HEK293 (cell line): Measurements from ENCODE around the gene ROPN1L.
A peak's percentile ranks its signal among the peaks of the same experiment; 100 is the strongest.

Experiments
- GLIS1 ChIP-seq: fragments of 450-650 bp; formaldehyde crosslinking; IDR thresholded peaks from 2 replicates; pipeline ENCODE4 v1.5.1; 2016; ENCODE audit warnings: missing biosample characterization, missing genetic modification characterization
- KLF16 ChIP-seq: fragments of 450-650 bp; formaldehyde crosslinking; IDR thresholded peaks from 2 replicates; pipeline ENCODE4 v1.5.1; 2017; ENCODE audit warnings: missing biosample characterization, missing genetic modification characterization
- KLF8 ChIP-seq: fragments of 450-650 bp; formaldehyde crosslinking; IDR thresholded peaks from 2 replicates; pipeline ENCODE4 v1.5.1; 2016; ENCODE audit warnings: missing biosample characterization, missing genetic modification characterization
- SP3 ChIP-seq: fragments of 450-650 bp; formaldehyde crosslinking; IDR thresholded peaks from 2 replicates; pipeline ENCODE4 v1.5.1; 2016; ENCODE audit warnings: missing biosample characterization, missing genetic modification characterization
- TSHZ1 ChIP-seq: fragments of 450-650 bp; formaldehyde crosslinking; IDR thresholded peaks from 2 replicates; pipeline ENCODE4 v1.5.1; 2016; ENCODE audit warnings: missing biosample characterization, missing genetic modification characterization, borderline replicate concordance
- YY1 ChIP-seq: fragments of 450-650 bp; formaldehyde crosslinking; IDR thresholded peaks from 2 replicates; pipeline ENCODE4 v1.5.1; 2018; ENCODE audit warnings: missing biosample characterization, missing genetic modification characterization
- YY2 ChIP-seq: fragments of 450-650 bp; formaldehyde crosslinking; IDR thresholded peaks from 2 replicates; pipeline ENCODE4 v1.5.1; 2016; ENCODE audit warnings: missing biosample characterization, missing genetic modification characterization
- ZBTB17 ChIP-seq: fragments of 450-650 bp; formaldehyde crosslinking; IDR thresholded peaks from 2 replicates; pipeline ENCODE4 v1.5.1; 2016; ENCODE audit warnings: missing biosample characterization, missing genetic modification characterization
- ZBTB48 ChIP-seq: fragments of 450-650 bp; formaldehyde crosslinking; IDR thresholded peaks from 2 replicates; pipeline ENCODE4 v1.5.1; 2016; ENCODE audit warnings: missing biosample characterization, missing genetic modification characterization
- ZEB2 ChIP-seq: fragments of 450-650 bp; formaldehyde crosslinking; IDR thresholded peaks from 2 replicates; pipeline ENCODE4 v1.5.1; 2016; ENCODE audit warnings: missing biosample characterization, missing genetic modification characterization
- ZNF114 ChIP-seq: fragments of 450-650 bp; formaldehyde crosslinking; IDR thresholded peaks from 2 replicates; pipeline ENCODE4 v1.5.0; 2017; ENCODE audit warnings: missing biosample characterization, missing genetic modification characterization
- ZNF121 ChIP-seq: fragments of 450-650 bp; formaldehyde crosslinking; IDR thresholded peaks from 2 replicates; pipeline ENCODE4 v1.5.1; 2016; ENCODE audit warnings: missing biosample characterization, missing genetic modification characterization
- ZNF157 ChIP-seq: fragments of 450-650 bp; formaldehyde crosslinking; IDR thresholded peaks from 2 replicates; pipeline ENCODE4 v1.5.1; 2016; ENCODE audit warnings: missing biosample characterization, missing genetic modification characterization
- ZNF202 ChIP-seq: fragments of 450-650 bp; formaldehyde crosslinking; IDR thresholded peaks from 2 replicates; pipeline ENCODE4 v1.5.1; 2016; ENCODE audit warnings: missing biosample characterization, missing genetic modification characterization, borderline replicate concordance
- ZNF221 ChIP-seq: fragments of 450-650 bp; formaldehyde crosslinking; IDR thresholded peaks from 2 replicates; pipeline ENCODE4 v1.5.1; 2017; ENCODE audit warnings: missing biosample characterization, missing genetic modification characterization, borderline replicate concordance
- ZNF223 ChIP-seq: fragments of 450-650 bp; formaldehyde crosslinking; IDR thresholded peaks from 2 replicates; pipeline ENCODE4 v1.5.1; 2016; ENCODE audit warnings: missing biosample characterization, missing genetic modification characterization
- ZNF335 ChIP-seq: fragments of 450-650 bp; formaldehyde crosslinking; conservative IDR thresholded peaks from 2 replicates; pipeline ENCODE4 v1.5.1; 2016; ENCODE audit warnings: missing biosample characterization, missing genetic modification characterization
- ZNF404 ChIP-seq: fragments of 450-650 bp; formaldehyde crosslinking; IDR thresholded peaks from 2 replicates; pipeline ENCODE4 v1.5.1; 2017; ENCODE audit warnings: missing biosample characterization, missing genetic modification characterization
- ZNF510 ChIP-seq: fragments of 450-650 bp; formaldehyde crosslinking; IDR thresholded peaks from 2 replicates; pipeline ENCODE4 v1.5.1; 2018; ENCODE audit warnings: mild to moderate bottlenecking, missing genetic modification characterization, missing biosample characterization; ENCODE audit not compliant: insufficient replicate concordance
- ZNF513 ChIP-seq: fragments of 450-650 bp; IDR thresholded peaks from 2 replicates; pipeline ENCODE4 v1.5.1; 2018; ENCODE audit warnings: missing biosample characterization, missing genetic modification characterization
- ZNF561 ChIP-seq: fragments of 450-650 bp; IDR thresholded peaks from 2 replicates; pipeline ENCODE4 v1.5.1; 2018; ENCODE audit warnings: missing biosample characterization, missing genetic modification characterization, borderline replicate concordance
- ZNF585B ChIP-seq: fragments of 450-650 bp; formaldehyde crosslinking; IDR thresholded peaks from 2 replicates; pipeline ENCODE4 v1.5.1; 2016; ENCODE audit warnings: missing biosample characterization, missing genetic modification characterization
- ZNF600 ChIP-seq: fragments of 450-650 bp; formaldehyde crosslinking; IDR thresholded peaks from 2 replicates; pipeline ENCODE4 v1.5.1; 2016; ENCODE audit warnings: missing biosample characterization, missing genetic modification characterization
- ZNF621 ChIP-seq: fragments of 450-650 bp; formaldehyde crosslinking; IDR thresholded peaks from 2 replicates; pipeline ENCODE4 v1.5.1; 2017; ENCODE audit warnings: missing biosample characterization, missing genetic modification characterization
- ZNF645 ChIP-seq: fragments of 450-650 bp; formaldehyde crosslinking; IDR thresholded peaks from 2 replicates; pipeline ENCODE4; 2016; ENCODE audit warnings: missing biosample characterization, missing genetic modification characterization
- ZNF677 ChIP-seq: fragments of 450-650 bp; IDR thresholded peaks from 2 replicates; pipeline ENCODE4 v1.5.0; 2018; ENCODE audit warnings: missing biosample characterization, mild to moderate bottlenecking, missing genetic modification characterization, moderate library complexity
- ZNF692 ChIP-seq: fragments of 450-650 bp; formaldehyde crosslinking; IDR thresholded peaks from 2 replicates; pipeline ENCODE4 v1.5.1; 2016; ENCODE audit warnings: missing biosample characterization, missing genetic modification characterization
- ZNF776 ChIP-seq: fragments of 450-650 bp; formaldehyde crosslinking; IDR thresholded peaks from 2 replicates; pipeline ENCODE4 v1.5.0; 2017; ENCODE audit warnings: missing biosample characterization, missing genetic modification characterization, borderline replicate concordance

ROPN1L gene

GRCh38 chr5:10441992-10442435, 335 bp downstream of the ROPN1L start (continued):
- TF ChIP-seq ZNF677 (tag by site-specific recombination) (no peak), ZNF621 (no peak), ZNF776 (tag by site-specific recombination) (no peak), ZNF692 (tag by site-specific recombination) (peak; percentile 38; the same call in 1 of the 2 replicates), ZEB2 (no peak; the same call in 1 of the 2 replicates), ZNF585B (tag by site-specific recombination) (no peak), ZNF202 (tag by site-specific recombination) (no peak), ZBTB17 (peak; percentile 97), ZNF221 (tag by site-specific recombination) (no peak), ZBTB48 (tag by site-specific recombination) (peak; percentile 99), GLIS1 (tag by site-specific recombination) (no peak), ZNF510 (tag by site-specific recombination) (no peak), ZNF404 (tag by site-specific recombination) (no peak), YY1 (tag by site-specific recombination) (0 out of 2 replicates have a peak, but pooled peaks have one; percentile 50), ZNF513 (tag by site-specific recombination) (no peak), ZNF114 (tag by site-specific recombination) (no peak), ZNF645 (no peak), ZNF335 (peak; percentile 84), ZNF157 (tag by site-specific recombination) (no peak), ZNF561 (tag by site-specific recombination) (no peak), ZNF600 (tag by site-specific recombination) (peak; percentile 95), SP3 (tag by site-specific recombination) (0 out of 2 replicates have a peak, but pooled peaks have one; percentile 12), KLF16 (no peak), KLF8 (tag by site-specific recombination) (no peak), YY2 (tag by site-specific recombination) (no peak), ZNF121 (tag by site-specific recombination) (no peak), ZNF223 (tag by site-specific recombination) (no peak), TSHZ1 (tag by site-specific recombination) (no peak)
